Non-pigmented ciliary epithelial cell (primary cell): ENCODE data around the gene GBF1.
A peak's percentile ranks its signal among the peaks of the same experiment; 100 is the strongest.
"Not testable (repeated sequence)": the region's sequence is repeated elsewhere in the genome, so short reads cannot be mapped to it uniquely, and the experiment has no call there.

Experiments used
- DNase-seq: peaks from one replicate; pipeline ENCODE4 v3.0.0-alpha.2; 2010; ENCODE audit warnings: low read depth

GBF1 gene

GRCh38 chr10:102308318-102308717 is 63.0 kb downstream of the GBF1 start:
- not testable (repeated sequence) for DNase-seq

GRCh38 chr10:102309236-102309635 is 63.9 kb downstream of the GBF1 start:
- no peak for DNase-seq

GRCh38 chr10:102309916-102310315 is 64.6 kb downstream of the GBF1 start:
- DNase-seq: no peak

GRCh38 chr10:102310361-102311024 is 65.2 kb downstream of the GBF1 start:
- DNase-seq: peak; percentile 47

GRCh38 chr10:102311025-102311420 is 65.7 kb downstream of the GBF1 start:
- DNase-seq: no peak

GRCh38 chr10:102312683-102313082 is 67.4 kb downstream of the GBF1 start:
- DNase-seq: no peak

- no peak for DNase-seq
Measured at GRCh38 chr10:102313221-102313896, 68.0 kb downstream of the GBF1 start.

GRCh38 chr10:102314801-102315200 is 69.5 kb downstream of the GBF1 start:
- no peak for DNase-seq

GRCh38 chr10:102316421-102316820 is 71.1 kb downstream of the GBF1 start:
- no peak for DNase-seq

- no peak for DNase-seq
Measured at GRCh38 chr10:102322914-102323313, 77.6 kb downstream of the GBF1 start.

- DNase-seq: no peak
Measured at GRCh38 chr10:102324061-102324460, 78.7 kb downstream of the GBF1 start.

- DNase-seq: no peak
Measured at GRCh38 chr10:102326031-102326430, 80.7 kb downstream of the GBF1 start.

- DNase-seq: no peak
Measured at GRCh38 chr10:102327002-102327401, 81.7 kb downstream of the GBF1 start.

GRCh38 chr10:102327641-102328040 is 82.3 kb downstream of the GBF1 start:
- no peak for DNase-seq

GRCh38 chr10:102332772-102333171 is 87.4 kb downstream of the GBF1 start:
- DNase-seq: no peak

- no peak for DNase-seq
Measured at GRCh38 chr10:102334101-102334500, 88.8 kb downstream of the GBF1 start.

- no peak for DNase-seq
Measured at GRCh38 chr10:102335184-102335583, 89.9 kb downstream of the GBF1 start.

GRCh38 chr10:102341038-102341688 is 95.8 kb downstream of the GBF1 start:
- no peak for DNase-seq

- no peak for DNase-seq
Measured at GRCh38 chr10:102342458-102342857, 97.1 kb downstream of the GBF1 start.

GRCh38 chr10:102342958-102343357 is 97.6 kb downstream of the GBF1 start:
- peak; percentile 73 for DNase-seq

GRCh38 chr10:102344067-102344466 is 98.7 kb downstream of the GBF1 start:
- no peak for DNase-seq

- DNase-seq: no peak
Measured at GRCh38 chr10:102347236-102347828, 102.0 kb downstream of the GBF1 start.
